Occipital lobe (tissue), 2 donors: ENCODE measurements around the gene MTIF3. TPM values are rescaled to one million over a fixed set of nuclear protein-coding genes. Genes with fewer than 3 reads are reported as not detected.

Source experiments
- DNase-seq: peaks from one replicate; lab custom pipeline; 2025; lab: John Stamatoyannopoulos, UW
- total RNA-seq: library from RNA; depleted of rRNA; stranded (reverse); fragments of >200 nt; gene quantifications from one replicate; pipeline ENCODE4 v1.2.3, GENCODE V29; 2014

MTIF3 gene
- total RNA-seq, 1 donor from 2014 or later, result 50.2 TPM

DNA sequence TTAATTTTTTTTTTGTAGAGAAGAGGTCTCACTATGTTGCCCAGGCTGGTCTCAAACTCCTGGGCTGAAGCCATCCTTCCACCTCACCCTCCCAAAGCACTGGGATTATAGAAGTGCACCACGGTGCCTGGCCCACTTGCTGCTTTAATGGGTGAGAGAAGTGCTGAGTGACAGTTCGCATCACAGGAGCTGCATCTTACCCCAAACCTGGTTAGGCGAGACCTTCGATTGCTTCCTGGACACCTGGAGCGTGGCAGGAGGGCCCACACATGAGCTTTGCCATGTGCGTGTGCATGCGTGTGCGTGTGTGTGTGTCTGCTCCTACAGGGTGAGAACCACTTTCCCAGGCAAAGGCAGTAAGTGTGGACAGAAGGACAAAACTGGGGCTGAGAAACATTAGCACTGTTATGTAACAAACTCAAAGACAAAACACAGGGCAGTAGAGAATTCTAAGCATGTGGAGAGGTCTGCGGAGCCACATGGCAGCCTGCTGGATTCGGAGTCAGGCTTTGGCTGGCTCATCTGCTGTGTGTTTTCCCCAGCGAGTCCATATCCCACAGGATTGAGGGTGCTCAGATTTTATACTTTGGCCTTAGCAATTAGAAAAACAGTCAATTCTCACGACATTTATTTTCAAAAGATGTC is 11.7 kb upstream of the MTIF3 start:
- no peak for DNase-seq

DNA sequence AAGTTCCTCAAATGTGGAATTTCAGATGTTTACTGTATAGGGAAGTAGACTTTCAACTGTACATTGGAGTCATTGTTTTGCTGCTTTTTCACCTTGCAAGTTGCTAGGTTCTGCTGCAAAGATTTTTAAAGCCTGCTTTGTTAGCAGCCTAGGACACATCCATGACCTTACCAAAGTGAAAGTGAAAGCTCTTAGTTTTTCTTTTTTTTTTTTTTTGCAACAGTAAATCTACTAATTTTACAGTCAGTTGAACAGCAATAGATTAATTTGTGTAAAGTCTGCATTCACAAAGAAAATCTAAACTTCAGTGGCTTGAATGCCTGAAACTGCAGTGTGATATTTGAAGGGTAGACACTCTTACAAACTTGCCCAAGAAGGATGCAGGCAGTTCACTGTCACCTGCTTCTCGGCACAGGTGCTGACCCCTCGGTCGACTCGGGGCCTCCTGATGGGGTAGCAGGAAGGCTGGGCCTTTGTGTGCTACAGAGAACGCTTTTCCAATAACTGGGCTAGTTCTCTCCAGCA is 5.0 kb upstream of the MTIF3 start:
- DNase-seq, result no peak

DNA sequence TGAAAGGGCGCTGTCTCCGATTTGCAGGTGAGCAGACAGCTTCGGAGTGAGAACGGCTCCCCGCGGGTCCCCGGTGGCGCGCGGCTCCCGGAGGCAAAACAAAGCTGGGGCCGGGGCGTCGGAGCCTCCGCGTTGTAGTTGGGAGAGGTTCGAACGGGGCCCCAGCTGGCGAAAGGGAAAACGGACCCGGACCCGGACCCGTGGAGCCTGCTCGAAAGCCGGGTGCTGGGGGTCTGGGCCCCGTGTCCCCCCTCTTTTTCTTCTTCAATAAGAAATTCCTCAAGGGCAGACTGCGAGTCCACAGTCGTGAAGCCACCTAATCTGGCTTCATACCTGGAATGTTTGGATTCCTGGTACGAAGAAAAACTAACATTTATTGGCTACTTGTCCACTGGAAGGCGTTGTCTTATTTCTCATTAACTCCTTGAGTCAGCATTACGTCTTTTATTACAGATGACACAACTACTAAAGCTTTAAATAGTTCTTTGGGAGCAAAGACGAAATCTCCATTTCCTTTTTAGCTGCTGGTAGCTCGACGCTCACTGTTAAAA is 632 bp upstream of the MTIF3 start:
- DNase-seq, result peak; percentile 39

DNA sequence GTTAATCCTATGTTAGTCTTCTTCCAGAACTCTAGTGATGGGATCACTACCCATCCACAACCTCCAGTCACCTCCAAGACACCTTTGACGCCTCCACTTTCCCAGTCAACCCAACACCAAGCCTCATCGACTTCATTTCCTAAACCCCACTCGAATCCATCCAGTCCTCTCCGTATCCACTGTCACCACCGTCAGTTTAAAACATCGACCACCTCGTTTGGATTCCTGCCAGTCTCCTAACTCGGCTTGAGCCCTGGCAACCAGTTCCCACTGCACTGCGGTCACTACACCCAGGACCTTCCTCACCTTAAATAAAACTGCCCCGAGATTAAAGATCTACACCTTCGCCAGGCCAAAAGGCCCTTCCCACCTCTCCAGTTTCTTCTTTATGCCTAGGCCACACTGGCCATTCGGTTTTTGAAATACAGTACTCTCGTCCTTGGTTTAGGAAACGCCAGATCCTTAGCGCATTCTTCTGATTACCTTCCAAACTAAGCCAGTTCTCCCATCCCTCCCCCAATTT is 1.2 kb downstream of the MTIF3 start:
- no peak for DNase-seq

DNA sequence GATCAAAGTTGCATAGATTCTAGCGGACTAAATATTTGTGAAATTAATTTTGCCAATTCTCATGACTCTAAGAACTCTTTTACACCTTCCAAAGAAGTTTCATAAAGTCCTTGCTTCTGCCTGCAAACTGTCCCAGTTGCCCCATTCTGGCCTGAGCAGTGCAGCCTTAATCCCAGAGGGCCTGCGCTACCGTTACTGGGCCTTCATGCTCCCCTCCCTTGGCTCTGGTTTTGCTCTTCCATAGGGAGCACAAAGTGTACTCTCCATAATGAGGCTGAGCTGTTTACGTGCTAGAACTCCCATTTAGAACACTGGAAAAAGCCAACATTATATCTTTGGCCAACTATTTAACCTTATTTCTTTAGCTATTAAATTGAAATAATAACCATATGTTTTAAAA is 2.1 kb downstream of the MTIF3 start:
- no peak for DNase-seq

DNA sequence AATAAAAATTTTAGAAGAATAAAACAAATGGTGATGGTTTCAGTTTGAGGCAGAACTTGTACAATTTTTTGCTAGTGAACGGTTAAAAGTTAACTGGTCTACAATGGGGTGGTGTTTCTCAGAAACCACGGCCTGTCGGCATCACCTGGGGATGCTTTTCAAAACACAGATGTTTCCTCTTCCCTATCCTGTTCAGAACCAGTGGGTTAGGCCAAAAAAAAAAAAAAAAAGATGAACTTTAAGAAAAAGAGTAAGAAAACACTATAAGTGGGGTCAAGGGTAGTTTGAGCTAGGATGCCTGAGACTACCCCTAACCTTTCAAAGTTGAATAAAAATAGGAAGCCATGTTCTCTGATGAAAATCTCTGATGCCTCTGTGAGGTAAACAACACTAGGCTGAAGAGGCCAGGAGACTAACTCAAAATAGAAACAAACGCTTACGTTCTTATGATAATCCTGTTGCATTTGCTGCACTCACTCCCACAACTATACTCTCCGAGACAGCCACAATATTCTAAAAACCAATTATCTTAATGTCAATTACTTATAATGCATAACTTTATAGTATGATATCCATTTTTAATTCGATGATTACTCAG is 3.3 kb downstream of the MTIF3 start:
- no peak for DNase-seq

DNA sequence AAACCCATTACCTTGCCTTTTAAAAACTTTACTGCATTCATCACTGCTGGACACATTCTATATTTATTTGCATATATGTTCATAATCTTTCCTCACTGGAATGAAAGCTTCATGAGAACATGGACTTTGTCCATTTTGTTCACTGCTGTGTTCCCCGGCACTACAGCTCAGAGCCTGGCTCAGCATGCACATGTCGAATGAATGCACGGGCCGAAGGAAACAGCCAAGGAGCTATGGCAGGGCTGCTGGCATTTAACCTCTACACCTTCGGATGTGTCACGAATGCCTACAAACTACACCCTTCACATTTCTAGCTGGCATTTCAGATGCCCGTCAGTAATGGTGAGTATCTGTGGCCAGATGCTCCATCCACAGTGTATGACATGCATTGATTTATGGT is 7.6 kb downstream of the MTIF3 start:
- no peak for DNase-seq

DNA sequence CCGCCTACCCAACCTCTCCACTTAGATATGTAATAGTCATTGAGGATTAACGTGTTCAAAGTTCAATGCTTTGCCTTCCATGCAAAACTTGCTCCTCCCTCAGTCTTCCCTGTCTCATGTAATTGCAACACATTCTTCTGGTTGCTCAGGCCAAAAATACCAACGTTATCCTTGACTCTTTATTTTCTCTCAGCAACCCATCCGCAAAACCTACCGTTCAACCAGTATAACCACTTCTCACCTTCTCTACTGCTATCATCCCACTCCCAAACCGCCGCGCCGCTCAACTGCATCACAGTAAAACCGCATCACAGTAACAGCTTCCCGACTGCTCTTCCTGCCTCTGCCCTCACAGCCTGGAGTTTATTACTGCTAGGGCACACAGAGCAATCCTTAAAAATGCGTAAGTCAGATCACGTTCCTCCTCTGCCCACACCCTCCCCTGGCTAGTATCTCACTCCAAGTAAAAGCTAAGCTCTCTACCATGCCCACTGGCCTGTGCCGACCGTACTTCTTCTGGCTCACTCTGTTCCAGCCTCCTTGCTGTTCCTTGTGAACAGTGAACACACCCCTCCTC is 8.2 kb downstream of the MTIF3 start:
- DNase-seq, result no peak

DNA sequence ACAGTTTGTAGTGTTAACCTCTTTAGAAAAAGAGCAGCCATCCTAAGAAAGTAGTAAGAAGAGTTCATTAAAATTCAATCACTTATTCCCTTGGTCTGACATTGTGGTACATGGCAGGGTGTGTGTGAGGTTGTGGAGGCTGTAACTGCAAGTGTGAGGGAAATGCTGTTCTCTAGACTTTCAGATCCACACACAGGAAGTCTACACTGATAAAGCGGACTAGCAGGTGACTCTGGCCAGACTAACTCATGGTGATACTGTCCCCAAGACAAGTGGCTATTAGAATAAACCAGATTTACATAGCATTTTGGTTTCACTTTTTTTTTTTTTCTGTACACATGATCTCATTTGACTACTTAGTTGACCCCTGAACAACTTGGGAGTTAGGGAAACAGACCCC is 10.0 kb downstream of the MTIF3 start:
- no peak for DNase-seq

DNA sequence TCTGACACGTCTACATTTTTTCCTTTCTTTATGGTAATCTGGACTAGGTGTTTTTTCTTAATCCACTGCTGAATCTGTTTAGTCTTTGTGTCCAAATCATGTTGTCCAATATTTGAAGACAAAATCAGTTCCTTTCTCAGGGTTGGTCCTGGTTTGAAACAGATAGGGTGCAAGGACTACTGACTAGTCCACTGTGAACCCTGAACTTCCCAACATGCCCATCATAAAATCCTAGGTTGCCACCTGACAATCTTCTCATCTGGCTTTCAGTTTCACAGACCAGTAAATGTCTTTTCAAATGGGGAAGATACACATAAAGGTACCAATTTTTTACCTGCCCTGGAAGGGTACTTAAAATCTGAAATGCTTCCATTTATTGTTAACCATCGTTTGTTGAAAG is 13.2 kb downstream of the MTIF3 start:
- DNase-seq, result no peak

DNA sequence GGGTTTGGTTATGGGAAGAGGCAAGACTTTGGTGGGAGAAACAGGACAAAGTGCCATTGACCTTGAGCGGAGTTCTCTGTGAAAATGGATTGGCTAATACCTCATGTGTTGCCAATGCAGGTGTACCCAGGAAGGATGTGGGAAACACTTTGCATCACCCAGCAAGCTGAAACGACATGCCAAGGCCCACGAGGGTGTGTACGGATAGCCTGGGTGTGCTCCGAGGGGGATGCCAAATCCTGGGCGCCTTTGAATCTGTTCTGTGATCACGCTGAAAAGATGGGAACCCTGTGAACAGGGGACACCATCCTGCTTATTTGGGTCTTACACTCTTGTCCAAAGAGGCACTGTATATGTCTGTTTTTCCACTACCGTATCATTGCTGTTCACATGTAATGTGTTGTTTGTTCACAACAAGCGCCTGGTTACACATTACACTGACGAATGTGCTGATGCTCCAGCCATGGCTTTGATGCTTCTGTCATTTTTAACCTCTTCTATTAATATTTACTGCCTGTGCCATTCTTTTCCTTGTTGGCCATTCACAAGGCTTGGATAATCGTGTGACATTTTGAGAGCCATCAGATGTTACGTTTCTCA is 17.7 kb downstream of the MTIF3 start:
- DNase-seq, result no peak

DNA sequence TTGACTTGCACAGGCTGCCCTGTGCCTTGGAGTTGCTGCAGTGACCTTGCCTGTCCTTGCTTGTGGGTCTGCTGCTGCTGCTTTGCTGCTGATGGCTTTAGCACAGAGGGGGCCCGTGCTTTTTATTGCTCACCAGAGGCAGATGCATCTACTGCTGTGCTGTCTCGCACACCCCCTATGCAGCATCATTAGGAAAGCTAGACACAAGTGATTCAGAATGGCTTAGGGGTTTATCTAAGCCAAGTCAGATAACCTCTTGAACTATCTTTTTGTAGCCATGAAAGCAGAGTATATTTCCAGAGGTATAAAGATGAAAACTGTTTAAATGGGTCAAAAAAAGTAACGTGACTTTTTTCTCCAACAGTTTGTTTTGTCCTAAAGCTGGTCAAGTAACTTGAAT is 18.2 kb downstream of the MTIF3 start:
- no peak for DNase-seq

DNA sequence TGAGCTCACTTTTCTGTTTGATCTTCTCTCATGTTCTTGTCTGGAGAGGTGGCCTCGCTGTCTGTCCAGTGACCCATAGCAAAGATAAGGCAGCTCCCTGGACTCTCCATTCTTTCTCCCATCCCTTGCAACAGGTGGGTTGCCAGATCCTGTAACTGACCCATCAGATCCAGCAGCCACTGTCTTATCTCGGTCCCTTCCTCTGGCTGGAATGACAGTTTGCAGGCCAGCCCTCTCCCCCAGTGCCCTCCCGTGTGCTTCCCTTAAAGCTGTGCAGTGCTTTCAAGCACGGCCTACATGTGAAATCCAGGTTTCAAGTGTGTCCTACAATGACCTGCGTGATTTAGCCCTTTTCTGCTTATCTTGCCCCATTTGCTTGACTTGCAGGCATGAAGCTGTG is 22.2 kb downstream of the MTIF3 start:
- DNase-seq, result no peak

DNA sequence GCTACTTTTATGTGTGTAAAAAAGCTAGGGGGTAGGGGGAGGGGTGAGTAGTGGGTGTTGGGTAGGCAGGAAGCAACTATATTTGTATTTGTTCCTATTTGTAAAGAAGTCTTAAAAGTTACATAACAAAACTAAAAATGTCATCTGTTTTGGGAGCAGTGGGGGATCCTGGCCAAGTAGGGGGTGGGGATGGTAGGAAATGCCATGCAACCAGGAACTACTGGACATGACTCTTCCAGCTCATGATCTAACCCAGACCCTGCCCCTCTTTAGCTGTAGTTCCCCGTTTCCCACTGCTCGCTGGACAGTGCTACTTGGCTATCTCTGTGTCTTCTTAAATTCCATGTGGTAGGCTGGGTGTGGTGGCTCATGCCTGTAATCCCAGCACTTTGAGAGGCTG is 22.7 kb downstream of the MTIF3 start:
- no peak for DNase-seq

DNA sequence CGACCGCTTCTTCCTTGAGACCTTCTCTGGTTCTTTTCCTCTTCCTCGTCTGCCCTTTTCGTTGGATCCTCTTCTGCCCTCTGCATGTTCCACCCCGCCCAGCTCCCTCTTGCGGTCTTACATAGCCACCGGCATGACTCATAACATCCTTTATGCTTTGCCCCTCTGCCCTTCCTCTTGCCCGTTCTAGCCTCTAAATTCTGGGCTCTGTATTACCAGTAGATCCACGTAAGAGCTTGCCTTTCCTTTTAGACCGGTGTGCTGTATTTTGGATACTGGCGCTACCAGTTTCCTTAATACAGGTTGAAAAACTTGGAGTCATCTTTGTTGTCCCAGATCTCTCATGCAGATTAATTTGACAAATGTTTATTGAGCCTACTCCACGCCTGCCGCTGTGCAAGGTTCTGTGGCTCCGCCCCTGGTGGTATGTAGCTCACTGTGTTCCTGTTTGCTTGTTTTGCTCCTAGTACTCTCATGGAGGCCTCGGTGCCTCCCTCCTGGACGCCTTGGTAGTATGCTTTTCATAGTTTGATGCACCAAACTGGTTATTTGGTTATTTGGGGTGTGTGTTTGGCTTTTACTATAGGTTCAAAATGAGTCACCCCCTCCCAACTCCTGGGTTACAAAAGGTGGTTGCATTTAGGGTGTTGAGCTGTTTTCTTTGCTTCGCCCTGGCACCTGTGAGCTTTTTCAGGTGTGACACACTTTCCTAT is 24.3 kb downstream of the MTIF3 start:
- DNase-seq, result peak; percentile 8

DNA sequence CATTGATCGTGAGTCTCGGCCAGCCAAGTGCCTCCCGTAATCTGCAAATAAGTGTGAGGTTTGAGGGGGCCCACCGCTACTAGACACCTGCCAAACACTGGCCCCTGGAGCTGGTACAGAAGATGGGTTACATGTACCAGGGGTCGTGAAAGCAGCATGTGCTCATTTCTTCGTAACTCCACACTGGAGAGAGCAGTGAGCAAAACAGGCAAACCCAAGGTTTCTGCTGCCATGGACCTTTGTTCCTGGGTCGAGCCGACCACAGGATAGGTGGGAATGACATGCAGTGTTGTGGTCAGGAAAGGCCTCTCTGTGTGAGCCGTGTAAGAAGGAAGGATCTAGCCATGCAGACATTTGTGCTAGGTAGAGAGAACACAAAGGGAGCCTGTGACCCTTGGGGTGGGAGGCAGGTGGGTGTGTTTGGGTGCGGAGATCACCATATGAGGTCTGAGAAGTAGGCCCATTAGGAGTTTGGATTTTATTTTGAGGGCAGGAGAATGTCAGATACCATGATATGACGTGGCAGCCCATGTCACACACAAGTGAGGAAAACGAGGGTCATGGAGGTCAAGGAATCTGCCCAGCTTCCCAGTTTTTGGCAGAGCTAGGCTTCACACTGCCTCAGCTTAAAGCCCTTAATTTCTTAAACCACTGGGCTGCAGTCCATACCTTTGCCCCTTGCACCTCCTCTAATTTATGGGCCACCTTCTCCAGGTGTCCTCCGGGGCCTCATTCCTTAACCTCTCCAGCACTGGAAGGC is 25.0 kb downstream of the MTIF3 start:
- DNase-seq, result no peak

DNA sequence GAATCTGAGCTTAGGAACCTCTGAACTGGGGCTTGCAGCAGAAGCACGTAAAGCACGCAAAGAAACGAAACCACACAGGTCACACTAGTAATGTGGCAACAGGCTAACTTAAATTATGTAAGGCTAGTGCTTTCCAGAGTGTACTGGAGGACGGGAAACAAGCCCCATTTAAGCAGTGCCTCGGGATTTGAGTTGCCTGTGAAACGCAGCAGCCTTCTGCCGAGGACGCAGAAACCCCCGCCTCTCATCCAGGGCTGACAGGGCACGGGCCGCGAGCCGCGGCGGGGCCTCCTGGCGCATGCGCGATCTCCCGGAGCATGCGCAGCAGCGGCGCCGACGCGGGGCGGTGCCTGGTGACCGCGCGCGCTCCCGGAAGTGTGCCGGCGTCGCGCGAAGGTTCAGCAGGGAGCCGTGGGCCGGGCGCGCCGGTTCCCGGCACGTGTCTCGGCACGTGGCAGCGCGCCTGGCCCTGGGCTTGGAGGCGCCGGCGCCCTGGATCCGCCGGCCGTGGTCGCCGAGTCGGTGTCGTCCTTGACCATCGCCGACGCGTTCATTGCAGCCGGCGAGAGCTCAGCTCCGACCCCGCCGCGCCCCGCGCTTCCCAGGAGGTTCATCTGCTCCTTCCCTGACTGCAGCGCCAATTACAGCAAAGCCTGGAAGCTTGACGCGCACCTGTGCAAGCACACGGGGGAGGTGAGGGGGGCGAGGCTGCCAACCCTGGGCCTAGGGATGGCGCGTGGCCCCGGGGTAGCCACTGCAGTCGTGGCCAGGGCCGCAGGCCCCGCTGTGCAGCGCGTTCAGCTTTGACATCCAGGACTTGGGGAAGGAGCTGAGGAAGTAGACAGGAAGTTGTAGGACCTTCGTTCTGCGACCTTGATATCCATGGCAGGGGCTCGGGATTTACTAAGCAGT is 25.9 kb downstream of the MTIF3 start, which contains the start of gene GTF3A:
GTF3A (plus strand) TSS at position 374 of the 912 bp plus-strand sequence.
- DNase-seq, result peak; percentile 69

DNA sequence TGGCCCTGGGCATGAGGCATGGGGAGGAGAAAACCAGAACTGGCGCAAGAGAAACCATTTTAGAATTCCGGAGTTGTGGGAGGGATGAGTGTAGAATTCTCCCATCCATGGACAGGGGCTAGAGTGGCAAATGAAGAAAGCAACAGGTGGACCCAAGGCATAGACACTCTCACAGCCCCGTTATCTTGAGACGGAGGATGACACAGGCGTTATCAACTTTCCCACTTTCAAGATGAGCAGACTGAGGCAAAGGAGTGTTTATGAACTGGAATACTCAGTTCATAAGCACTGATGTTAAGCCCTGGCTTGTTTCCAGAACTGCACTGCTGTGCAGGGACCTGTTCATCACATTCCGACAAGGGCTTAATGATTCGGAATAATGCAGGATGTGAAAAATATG is 27.0 kb downstream of the MTIF3 start:
- DNase-seq, result no peak

DNA sequence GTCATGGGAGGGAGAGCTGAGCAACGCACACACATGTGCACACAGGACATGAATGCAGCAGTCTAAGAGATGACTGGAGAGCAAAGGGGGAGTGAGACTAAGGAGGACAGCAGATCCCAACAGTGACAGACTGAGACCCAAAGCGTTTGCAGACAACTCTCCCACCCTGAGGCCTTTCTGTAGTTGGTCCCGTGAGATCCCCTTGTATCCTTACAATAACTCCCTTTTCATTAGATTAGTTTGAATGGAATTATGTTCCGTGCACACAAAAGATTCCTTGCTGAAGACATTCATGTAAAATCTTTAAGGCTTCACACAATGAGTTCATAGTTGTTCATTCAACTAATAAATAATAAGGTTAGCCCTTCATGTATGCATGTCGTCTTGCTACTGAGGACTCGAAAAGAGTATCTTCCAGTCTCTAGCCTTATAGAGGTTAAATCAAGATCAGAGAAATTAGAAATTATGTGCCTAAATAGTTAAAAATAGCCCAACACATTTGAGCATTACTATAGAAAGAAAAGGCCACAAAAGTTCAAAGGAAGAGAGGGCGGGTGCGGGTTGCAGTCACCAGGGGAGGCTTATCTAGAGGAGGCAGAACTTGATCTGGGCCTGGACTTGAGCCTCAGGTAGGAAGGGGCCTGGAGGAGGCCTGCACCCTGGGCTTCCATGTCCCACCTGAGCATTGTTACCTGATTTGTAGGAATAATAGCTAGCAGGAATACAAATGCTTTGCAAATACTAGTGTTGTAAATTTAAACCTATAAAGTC is 29.1 kb downstream of the MTIF3 start:
- no peak for DNase-seq
